Lower leg skin (tissue), 3 donors: ENCODE results near the gene KLHL24.

Source experiments
- CTCF ChIP-seq, 3 donors: fragments of 450-650 bp; IDR thresholded peaks; one replicate each; pipeline ENCODE4 v1.5.1; 2016; ENCODE audit warnings: antibody characterized with exemption in 3 of 3, mild to moderate bottlenecking in 3 of 3, moderate library complexity in 2 of 3
- POLR2A ChIP-seq, 2 donors: fragments of 450-650 bp; IDR thresholded peaks; one replicate each; pipeline ENCODE4 v1.6.1; 2016 to 2017; ENCODE audit warnings: antibody characterized with exemption in 2 of 2, mild to moderate bottlenecking in 1 of 2, moderate library complexity in 1 of 2

DNA sequence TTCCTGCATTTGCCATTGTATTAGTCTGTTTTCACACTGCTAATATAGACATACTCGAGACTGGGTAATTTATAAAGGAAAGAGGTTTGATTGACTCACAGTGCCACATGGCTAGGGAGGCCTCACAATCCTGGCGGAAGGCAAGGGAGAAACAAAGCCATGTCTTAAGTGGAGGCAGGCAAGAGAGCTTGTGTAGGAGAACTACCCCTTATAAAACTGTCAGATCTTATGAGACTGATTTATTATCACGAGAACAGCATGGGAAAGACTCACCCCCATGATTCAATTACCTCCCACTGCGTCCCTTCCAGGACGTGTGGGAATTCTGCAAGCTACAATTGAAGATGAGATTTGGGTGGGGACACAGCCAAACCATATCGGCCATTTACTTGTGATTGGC, 90.0 kb downstream of the KLHL24 start:
- TF ChIP-seq CTCF (IDR thresholded peaks at IDR 0.05) (no peak), POLR2A (IDR thresholded peaks at IDR 0.05) (no peak)
